HepG2 (cell line): ENCODE measurements around the gene HOXA6. TPM values are rescaled to one million over a fixed set of nuclear protein-coding genes. Genes with fewer than 3 reads are reported as not detected.

ENCODE experiments used
- CSRNP1 ChIP-seq: sonication (generic); formaldehyde crosslinking; IDR thresholded peaks from 2 replicates; pipeline ENCODE4 v1.8.1; 2023; ENCODE audit warnings: mild to moderate bottlenecking, missing genetic modification reagents
- MIXL1 ChIP-seq: IDR thresholded peaks from 2 replicates; pipeline ENCODE4 v1.6.1; 2016
- SNAPC2 ChIP-seq: sonication (generic); formaldehyde crosslinking; IDR thresholded peaks from 2 replicates; pipeline ENCODE4 v1.8.1; 2022; ENCODE audit warnings: mild to moderate bottlenecking, missing genetic modification reagents
- ZBTB20 ChIP-seq: sonication (generic); formaldehyde crosslinking; IDR thresholded peaks from 2 replicates; pipeline ENCODE4 v1.8.1; 2023; ENCODE audit warnings: missing genetic modification reagents, low read depth, mild to moderate bottlenecking, borderline replicate concordance
- ZNF160 ChIP-seq: sonication (generic); formaldehyde crosslinking; IDR thresholded peaks from 2 replicates; pipeline ENCODE4 v1.8.0; 2022; ENCODE audit warnings: mild to moderate bottlenecking, inconsistent platforms, missing genetic modification reagents
- ZNF577 ChIP-seq: sonication (generic); formaldehyde crosslinking; IDR thresholded peaks from 2 replicates; pipeline ENCODE4 v1.4.0; 2020; ENCODE audit warnings: mild to moderate bottlenecking, low read depth, missing genetic modification reagents, borderline replicate concordance
- ZNF737 ChIP-seq: sonication (generic); formaldehyde crosslinking; IDR thresholded peaks from 2 replicates; pipeline ENCODE4 v1.5.0; 2020; ENCODE audit warnings: missing genetic modification reagents, mild to moderate bottlenecking, borderline replicate concordance
- ZNF747 ChIP-seq: sonication (generic); formaldehyde crosslinking; IDR thresholded peaks from 2 replicates; pipeline ENCODE4 v1.8.1; 2023; ENCODE audit warnings: missing genetic modification reagents, mild to moderate bottlenecking, borderline replicate concordance
- polyA plus RNA-seq, 8 experiments: library from polyadenylated mRNA; depleted of rRNA in 3 of 8; stranded (reverse) in 7 of 8; unstranded in 1 of 8; fragments of >200 nt; fragmentation: Illumina TruSeq in 4 of 8; extraction: Trizol in 4 of 8; gene quantifications; 2 replicates each; pipeline versions ENCODE4 v1.2.1 to v1.2.3, GENCODE V29; 2011 to 2016; ENCODE audit warnings: low read depth in 4 of 8, missing spikeins in 1 of 8, mixed read lengths in 1 of 8; ENCODE audit not compliant: insufficient read depth in 1 of 8
- total RNA-seq, 5 experiments: library from RNA; depleted of rRNA; stranded (reverse); fragments of >200 nt; fragmentation: Illumina TruSeq; extraction: Trizol; gene quantifications; 2 replicates each; pipeline ENCODE4 v1.2.3, GENCODE V29; 2016; ENCODE audit warnings: low read depth in 1 of 5
- TF ChIP-seq, protein P1 (sequence below): sonication (generic); formaldehyde crosslinking; IDR thresholded peaks from 2 replicates; pipeline ENCODE4 v1.4.0; 2020; ENCODE audit warnings: low read depth, mild to moderate bottlenecking, missing genetic modification reagents

HOXA6 gene
- total and polyA plus RNA-seq, 2 of the 13 experiments (the other 11 are each of a cell fraction or from before 2014, with no cell fraction given): 1.3 to 1.5 TPM

DNA sequence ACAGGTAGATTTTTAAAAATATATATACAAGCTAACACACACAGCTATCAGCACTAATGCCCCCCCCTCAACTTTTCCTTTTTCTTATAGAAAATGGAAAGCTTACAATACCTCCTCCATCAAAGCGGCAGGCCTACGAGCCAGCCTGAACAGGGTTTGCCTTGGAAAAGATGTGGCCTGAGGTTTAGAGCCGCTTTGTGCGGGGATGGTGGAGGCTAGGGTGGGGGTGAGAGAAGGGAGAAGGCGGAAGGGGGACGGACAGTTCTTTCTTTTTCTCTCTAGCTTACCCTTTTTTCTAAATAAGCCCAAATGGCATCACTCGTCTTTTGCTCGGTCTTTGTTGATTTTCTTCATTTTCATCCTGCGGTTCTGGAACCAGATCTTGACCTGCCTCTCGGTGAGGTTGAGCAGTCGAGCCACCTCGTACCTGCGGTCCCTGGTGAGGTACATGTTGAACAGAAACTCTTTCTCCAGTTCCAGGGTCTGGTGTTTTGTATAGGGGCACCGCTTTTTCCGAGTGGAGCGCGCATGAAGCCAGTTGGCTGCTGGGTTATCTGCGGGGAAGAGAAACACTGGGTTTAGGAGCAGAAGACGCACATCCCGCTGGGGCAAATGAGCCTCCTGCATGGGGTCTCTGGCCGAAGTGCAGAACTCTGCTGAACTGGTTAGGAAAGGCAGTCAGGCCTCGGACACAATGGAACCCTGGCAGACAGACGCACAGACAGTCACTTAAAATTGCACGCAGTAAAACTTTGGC, 15.9 kb upstream of the HOXA6 start (continued):
- TF ChIP-seq, protein P1, sequence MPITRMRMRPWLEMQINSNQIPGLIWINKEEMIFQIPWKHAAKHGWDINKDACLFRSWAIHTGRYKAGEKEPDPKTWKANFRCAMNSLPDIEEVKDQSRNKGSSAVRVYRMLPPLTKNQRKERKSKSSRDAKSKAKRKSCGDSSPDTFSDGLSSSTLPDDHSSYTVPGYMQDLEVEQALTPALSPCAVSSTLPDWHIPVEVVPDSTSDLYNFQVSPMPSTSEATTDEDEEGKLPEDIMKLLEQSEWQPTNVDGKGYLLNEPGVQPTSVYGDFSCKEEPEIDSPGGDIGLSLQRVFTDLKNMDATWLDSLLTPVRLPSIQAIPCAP (CRISPR knock-in tag): no peak
- no peak for TF ChIP-seq MIXL1 (CRISPR knock-in tag)
- TF ChIP-seq ZNF577 (CRISPR knock-in tag): no peak
- TF ChIP-seq ZBTB20: no peak
- no peak for TF ChIP-seq ZNF737 (CRISPR knock-in tag)
- TF ChIP-seq ZNF160 (CRISPR knock-in tag): no peak
- TF ChIP-seq SNAPC2 (CRISPR knock-in tag): no peak
- TF ChIP-seq ZNF747 (CRISPR knock-in tag): no peak
- no peak for TF ChIP-seq CSRNP1 (CRISPR knock-in tag)
